Lower lobe of right lung (tissue), 2 donors: ENCODE data around the gene OBSCN. TPM values are rescaled to one million over a fixed set of nuclear protein-coding genes. Genes with fewer than 3 reads are reported as not detected.
A peak's percentile ranks its signal among the peaks of the same experiment; 100 is the strongest.

Experiments
- ATAC-seq, 2 donors: fragments of 200-7000 bp; cut with Tn5 transposase; one replicate each; pipeline ENCODE4 v1.9.1; 2020 to 2022; ENCODE audit warnings: mild to moderate bottlenecking in 2 of 2, moderate library complexity in 2 of 2
- DNase-seq: peaks from one replicate; pipeline ENCODE4 v3.0.0-alpha.2; 2020
- H3K27ac ChIP-seq: fragments of 200-600 bp; one replicate; pipeline ENCODE4 v1.8.0; 2022
- H3K27me3 ChIP-seq: fragments of 200-600 bp; one replicate; pipeline ENCODE4 v1.8.0; 2022; ENCODE audit warnings: low read depth
- H3K36me3 ChIP-seq: fragments of 200-600 bp; one replicate; pipeline ENCODE4 v1.8.0; 2022; ENCODE audit warnings: mild to moderate bottlenecking
- H3K4me1 ChIP-seq: fragments of 200-600 bp; one replicate; pipeline ENCODE4 v1.8.0; 2022
- H3K4me3 ChIP-seq: fragments of 200-600 bp; one replicate; pipeline ENCODE4 v1.8.0; 2022; ENCODE audit warnings: mild to moderate bottlenecking
- H3K9me3 ChIP-seq: fragments of 200-600 bp; one replicate; pipeline ENCODE4 v1.8.0; 2022
- CTCF ChIP-seq: fragments of 200-600 bp; IDR thresholded peaks from one replicate; pipeline ENCODE4 v1.8.0; 2022; ENCODE audit warnings: antibody characterized with exemption, mild to moderate bottlenecking
- intact Hi-C: fragments of 100-400 bp; cut with DNase I; formaldehyde crosslinking; loops from one replicate; pipeline ENCODE4 v1.11.0; 2022
- total RNA-seq: library from RNA; stranded (reverse); fragmentation: NEBNext Ultra II Directional; extraction: Animal tissue kit (Norgen Biotek cat#: 25700); gene quantifications from one replicate; pipeline ENCODE4 v1.2.1, GENCODE V29; 2021
- donor health status: DM: no; HTN: yes; CAD: no; lungs with severe emphysema.

OBSCN gene
- total RNA-seq, 1 donor from 2014 or later = 35.6 TPM

GRCh38 chr1:228334226-228334935 lies 126.5 kb downstream of the OBSCN start:
- ATAC-seq (no peak), DNase-seq (peak; percentile 44)
- no peaks in the 10 kb centered on the region for H3K27me3 ChIP-seq
- no peaks in the 10 kb centered on the region for H3K9me3 ChIP-seq
- H3K36me3 ChIP-seq = peaks cover 24% of the 10 kb centered on the region
- H3K4me3 ChIP-seq = no peak overlapping the region
- H3K27ac ChIP-seq = no peak overlapping the region
- no peak for TF ChIP-seq CTCF
- no peaks in the 10 kb centered on the region for H3K4me1 ChIP-seq
- intact Hi-C loops = no loop called here

DNA sequence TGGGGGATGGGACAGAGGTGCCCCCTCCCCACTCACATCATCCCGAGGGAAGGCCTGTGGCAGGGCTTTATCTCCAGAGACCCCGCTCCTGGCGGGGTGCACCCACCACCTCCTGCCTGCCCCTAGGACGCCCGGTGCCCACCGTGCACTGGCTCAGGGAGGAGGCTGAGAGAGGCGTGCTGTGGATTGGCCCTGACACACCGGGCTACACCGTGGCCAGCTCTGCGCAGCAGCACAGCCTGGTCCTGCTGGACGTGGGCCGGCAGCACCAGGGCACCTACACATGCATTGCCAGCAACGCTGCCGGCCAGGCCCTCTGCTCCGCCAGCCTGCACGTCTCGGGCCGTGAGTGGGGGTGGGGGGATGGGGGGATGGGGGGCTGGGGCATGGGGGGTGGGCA lies 127.1 kb downstream of the OBSCN start:
- DNase-seq (peak; percentile 39), ATAC-seq (no peak)
- no peaks in the 10 kb centered on the region for H3K27me3 ChIP-seq
- intact Hi-C loops = no loop called here
- TF ChIP-seq CTCF = no peak
- no peaks in the 10 kb centered on the region for H3K9me3 ChIP-seq
- H3K4me1 ChIP-seq = no peaks in the 10 kb centered on the region
- no peak overlapping the region for H3K4me3 ChIP-seq
- peaks cover 30% of the 10 kb centered on the region for H3K36me3 ChIP-seq
- no peak overlapping the region for H3K27ac ChIP-seq

DNA sequence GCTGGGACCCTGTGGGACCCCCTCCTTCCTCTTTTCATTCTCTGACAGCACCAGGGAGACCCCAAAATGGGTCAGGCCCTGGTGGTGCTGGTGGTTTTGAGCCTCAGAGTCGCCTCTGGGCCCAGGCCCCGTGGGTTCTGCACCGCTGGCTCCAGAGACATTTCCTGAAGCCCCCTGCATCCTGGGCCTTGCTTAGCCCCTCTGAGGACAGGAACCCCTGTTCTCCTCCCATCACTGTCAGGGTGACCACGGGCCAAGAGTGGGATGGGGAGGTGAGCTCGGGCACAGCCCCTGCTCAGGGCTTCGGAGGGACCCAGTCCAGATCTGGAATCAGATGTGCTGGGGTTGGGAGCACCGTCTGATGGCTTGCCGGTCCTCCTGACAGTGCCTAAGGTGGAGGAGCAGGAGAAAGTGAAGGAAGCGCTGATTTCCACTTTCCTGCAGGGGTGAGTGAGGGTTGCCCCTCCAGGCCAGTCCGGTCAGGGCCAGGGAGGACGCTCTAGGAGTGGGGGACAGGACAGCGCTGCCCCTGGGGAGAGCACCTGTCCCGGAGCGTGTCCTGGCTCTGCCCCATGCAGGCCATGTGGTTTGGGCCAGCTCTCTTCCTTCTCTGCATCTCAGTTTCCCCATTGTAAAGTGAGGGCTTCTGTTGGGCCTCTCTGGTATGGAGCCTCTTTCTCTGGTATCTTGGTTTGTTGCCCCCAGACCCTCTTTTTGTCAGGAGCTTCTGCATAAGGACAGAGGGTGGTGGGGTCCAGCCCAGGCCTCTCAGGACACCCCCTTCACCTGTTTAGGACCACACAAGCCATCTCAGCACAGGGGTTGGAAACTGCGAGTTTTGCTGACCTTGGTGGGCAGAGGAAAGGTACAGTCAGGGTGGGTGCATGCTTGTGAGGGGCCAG lies 127.8 kb downstream of the OBSCN start:
- TF ChIP-seq CTCF = no peak
- H3K4me3 ChIP-seq = no peak overlapping the region
- H3K4me1 ChIP-seq = no peaks in the 10 kb centered on the region
- no peaks in the 10 kb centered on the region for H3K27me3 ChIP-seq
- H3K27ac ChIP-seq = no peak overlapping the region
- DNase-seq (peak; percentile 22), ATAC-seq (no peak)
- no peaks in the 10 kb centered on the region for H3K9me3 ChIP-seq
- H3K36me3 ChIP-seq = peaks cover 32% of the 10 kb centered on the region
- intact Hi-C loops = no loop called here

- DNase-seq = peak; percentile 30
- no peaks in the 10 kb centered on the region for H3K9me3 ChIP-seq
- H3K27me3 ChIP-seq = no peaks in the 10 kb centered on the region
- no peaks in the 10 kb centered on the region for H3K4me1 ChIP-seq
- TF ChIP-seq CTCF = no peak
- no peak for ATAC-seq
- intact Hi-C loops = no loop called here
- H3K27ac ChIP-seq = no peak overlapping the region
- H3K4me3 ChIP-seq = no peak overlapping the region
- H3K36me3 ChIP-seq = peaks cover 35% of the 10 kb centered on the region
Measured at GRCh38 chr1:228336308-228337030, 128.6 kb downstream of the OBSCN start.

DNA sequence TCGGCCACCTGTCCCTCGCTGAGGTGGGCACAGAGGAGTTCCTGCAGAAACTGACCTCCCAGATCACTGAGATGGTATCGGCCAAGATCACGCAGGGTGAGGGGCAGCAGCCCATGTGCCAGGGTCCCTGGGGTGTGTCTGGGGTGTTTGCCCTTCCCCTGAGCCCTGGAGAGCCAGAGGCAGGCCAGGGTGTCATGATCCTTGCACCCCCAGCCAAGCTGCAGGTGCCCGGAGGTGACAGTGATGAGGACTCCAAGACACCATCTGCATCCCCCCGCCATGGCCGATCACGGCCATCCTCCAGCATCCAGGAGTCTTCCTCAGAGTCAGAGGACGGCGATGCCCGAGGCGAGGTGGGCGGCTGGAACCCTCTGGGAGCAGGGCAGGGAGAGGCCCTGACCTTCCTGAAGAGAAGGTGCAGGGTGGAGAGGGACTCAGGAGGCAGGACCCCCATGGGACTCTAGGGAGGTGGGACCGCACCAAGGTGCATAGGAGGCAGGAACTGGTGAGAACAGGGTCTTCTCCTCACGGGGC lies 129.3 kb downstream of the OBSCN start:
- no peak for TF ChIP-seq CTCF
- ATAC-seq (no peak), DNase-seq (peak; percentile 35)
- Histone ChIP-seq H3K4me1 (no peaks in the 10 kb centered on the region), H3K27ac (no peak overlapping the region), H3K36me3 (peaks cover 38% of the 10 kb centered on the region), H3K9me3 (no peaks in the 10 kb centered on the region), H3K4me3 (no peak overlapping the region), H3K27me3 (no peaks in the 10 kb centered on the region)
- intact Hi-C loops = no loop called here
